Activated effector memory CD4-positive, alpha-beta T cell treated with anti-CD3 and anti-CD28 coated beads, Interleukin-2, amount 50 U/mL, for 16 hours (primary cell): ENCODE results near the gene CALM3.
"Not testable (repeated sequence)": the region's sequence is repeated elsewhere in the genome, so short reads cannot be mapped to it uniquely, and the experiment has no call there.

Source experiments
- DNase-seq: peaks from one replicate; pipeline ENCODE4 v3.0.0-alpha.2; 2020

CALM3 gene

GRCh38 chr19:46616631-46617322, 15.6 kb downstream of the CALM3 start:
- DNase-seq: peak; percentile 75

GRCh38 chr19:46617601-46618000, 16.5 kb downstream of the CALM3 start:
- no peak for DNase-seq

GRCh38 chr19:46618670-46619231, 17.6 kb downstream of the CALM3 start:
- DNase-seq: no peak

- no peak for DNase-seq
Measured at GRCh38 chr19:46620267-46620666, 19.1 kb downstream of the CALM3 start.

DNA sequence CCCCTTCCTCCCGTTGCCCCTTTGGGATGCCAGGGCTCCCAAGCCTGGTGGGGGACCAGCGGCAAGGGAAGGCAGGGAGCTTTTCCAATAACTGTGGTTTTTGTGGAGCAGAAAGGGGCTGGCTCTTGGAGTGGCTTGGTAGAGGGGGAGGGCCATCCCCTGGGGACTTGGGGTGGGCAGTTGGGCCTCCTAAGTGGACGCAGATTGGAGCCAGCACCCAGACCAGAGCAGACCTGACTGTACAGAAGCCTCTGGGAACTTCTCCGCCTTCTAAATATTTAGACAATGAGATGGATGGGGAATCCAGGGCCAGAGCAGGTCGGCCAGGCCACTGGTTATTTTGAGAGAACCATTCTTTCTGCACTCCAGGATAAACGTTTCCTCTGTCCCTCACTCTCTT, 19.6 kb downstream of the CALM3 start:
- DNase-seq: no peak

GRCh38 chr19:46621191-46622117, 20.3 kb downstream of the CALM3 start:
- DNase-seq: no peak

DNA sequence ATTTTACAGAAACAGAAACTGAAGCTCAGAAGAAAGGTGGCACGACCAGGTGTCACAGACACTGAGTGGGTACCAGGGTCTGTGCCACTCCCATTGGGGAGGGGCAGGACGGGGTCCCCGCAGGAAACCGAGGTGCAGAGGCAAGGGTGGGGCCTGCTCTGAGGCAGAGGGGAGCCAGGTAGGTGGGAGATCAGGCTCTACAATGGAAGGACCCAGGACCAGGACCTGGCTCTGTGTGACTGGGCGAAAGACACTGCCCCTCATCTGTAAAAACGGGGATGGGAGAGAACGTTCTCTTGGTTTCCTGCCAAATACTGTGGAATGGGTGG, 21.0 kb downstream of the CALM3 start:
- no peak for DNase-seq

DNA sequence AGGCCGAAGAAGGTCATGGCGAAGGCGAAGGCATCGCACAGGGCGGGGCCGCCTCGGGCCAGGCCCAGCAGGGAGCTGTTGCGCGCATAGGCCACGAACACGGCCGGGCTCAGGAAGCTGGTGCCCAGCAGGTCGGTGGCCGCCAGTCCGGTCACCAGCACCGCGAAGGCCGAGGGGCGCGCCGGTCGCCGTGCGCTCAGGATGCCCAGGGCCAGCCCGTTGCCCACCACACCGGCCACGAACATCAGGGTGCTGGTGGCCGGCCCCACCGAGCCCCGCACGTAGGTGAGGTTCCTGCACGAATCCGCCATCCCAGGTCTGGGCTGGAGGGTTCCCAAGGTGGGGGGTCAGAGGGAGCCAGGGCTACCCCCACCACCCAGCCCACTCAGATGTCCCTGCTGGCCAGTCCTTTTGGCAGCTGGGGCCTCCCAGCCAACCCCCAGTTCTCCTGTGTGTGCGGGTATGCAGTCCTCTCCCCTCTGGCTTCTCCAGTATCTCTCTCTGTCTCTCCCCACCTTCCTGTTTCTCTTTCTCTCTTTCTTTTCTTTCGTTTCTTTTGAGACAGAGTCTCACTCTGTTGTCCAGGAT, 22.9 kb downstream of the CALM3 start:
- DNase-seq: no peak

DNA sequence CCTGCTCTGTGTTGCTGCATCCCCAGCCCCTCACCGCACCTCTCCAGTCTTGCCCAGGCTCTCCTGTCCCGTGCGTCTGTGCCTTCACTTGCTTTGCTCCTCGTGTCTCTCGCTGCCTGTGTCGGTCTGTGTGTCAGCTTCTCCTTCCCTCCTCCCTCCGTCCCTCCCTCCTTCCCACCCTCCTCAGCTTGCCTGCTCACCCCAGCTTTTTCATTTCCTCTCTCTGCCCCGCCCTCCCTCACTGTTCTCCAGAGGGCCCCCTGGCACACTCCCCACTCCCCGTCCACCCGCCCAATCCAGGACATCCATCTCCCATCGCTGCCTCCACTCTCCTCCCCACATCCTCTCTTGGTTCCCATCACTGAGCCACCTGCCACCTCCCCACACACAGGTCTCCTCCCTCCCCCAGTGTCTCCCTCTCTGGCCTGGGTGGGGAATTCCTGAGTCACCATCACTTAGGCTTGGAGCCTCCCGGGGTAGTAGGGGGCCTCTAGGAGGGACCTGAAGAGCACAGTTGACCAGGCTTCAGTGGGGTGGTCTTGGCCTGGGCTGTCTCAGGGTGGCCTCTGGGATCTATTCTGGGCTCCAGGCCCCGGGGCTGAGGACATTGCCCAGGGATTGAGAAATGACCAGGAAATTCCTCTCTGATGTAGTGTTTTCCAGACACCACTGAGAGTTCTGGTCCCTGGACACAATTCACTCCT, 24.0 kb downstream of the CALM3 start, which contains the start of gene PTGIR:
Gene PTGIR, minus strand, starts transcription at position 132 of the 704 bp plus-strand sequence. CDS start 864 bp downstream, outside the sequence.
- DNase-seq: no peak

GRCh38 chr19:46625731-46626130, 24.6 kb downstream of the CALM3 start:
- DNase-seq: no peak

- DNase-seq: no peak
Measured at GRCh38 chr19:46626446-46626845, 25.3 kb downstream of the CALM3 start.

DNA sequence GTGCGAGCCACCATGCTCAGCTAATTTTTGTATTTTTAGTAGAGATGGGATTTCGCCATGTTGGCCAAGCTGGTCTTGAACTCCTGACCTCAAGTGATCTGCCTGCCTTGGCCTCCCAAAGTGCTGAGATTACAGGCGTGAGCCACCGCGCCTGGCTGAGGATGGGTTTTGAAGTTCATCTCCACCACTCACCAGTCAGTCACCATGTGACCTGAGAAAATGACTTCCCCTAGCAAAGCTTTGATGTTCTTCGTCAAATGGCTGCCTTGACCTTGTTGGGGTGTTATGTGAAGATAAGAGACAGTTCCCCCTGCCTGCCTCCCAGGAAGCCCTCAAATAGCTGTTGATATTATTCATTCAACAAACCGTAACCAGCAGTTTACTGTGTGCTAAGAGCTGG, 27.8 kb downstream of the CALM3 start:
- DNase-seq: not testable (repeated sequence)

- no peak for DNase-seq
Measured at GRCh38 chr19:46629546-46630025, 28.5 kb downstream of the CALM3 start.

GRCh38 chr19:46630586-46631205, 29.6 kb downstream of the CALM3 start:
- no peak for DNase-seq

- DNase-seq: no peak
Measured at GRCh38 chr19:46631481-46631880, 30.4 kb downstream of the CALM3 start.

GRCh38 chr19:46633130-46633529, 32.0 kb downstream of the CALM3 start:
- DNase-seq: no peak

GRCh38 chr19:46634045-46634655, 33.0 kb downstream of the CALM3 start:
- peak; percentile 96 for DNase-seq

GRCh38 chr19:46634656-46635218, 33.6 kb downstream of the CALM3 start:
- DNase-seq: no peak

DNA sequence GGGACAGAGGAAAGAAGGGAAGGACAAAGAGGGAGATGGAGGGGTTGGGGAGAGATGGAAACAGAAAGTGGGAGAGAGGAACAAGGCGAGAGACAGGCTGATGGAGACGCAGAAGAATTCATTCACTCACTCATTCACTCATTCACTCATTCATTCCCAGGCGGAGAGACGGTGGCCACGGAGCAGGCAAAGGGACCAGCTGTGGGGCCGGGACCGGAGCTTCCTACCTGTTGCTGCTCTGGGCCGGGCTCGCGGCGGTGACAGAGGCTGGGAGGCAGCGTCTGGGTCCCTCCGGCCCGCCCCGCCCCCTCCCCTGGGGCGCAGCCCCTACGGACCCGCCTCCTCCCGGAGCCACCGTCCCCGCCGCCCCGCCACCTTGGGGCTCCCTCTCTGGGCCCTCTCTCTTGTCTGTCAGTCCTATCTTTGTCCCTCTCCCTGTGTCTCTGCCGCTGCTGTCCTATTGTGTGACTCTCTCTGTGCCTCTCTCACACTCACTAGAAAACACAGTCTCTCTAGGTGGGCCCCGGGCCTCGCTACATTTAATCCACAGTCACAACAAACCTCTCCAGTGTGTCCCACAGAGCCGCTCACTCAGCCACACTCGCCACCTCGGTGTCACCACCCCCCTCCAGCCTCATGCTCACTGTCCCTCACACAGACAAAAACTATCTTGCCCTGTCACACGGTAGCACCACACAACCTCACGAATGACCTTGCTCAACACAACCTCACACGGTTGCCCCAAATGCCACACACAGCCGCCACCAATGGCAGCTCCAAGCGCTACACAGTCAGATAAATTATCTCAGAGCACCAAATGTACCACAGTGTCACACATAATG, 35.0 kb downstream of the CALM3 start, which contains the start of gene GNG8:
Gene GNG8, minus strand, starts transcription at position 283 of the 842 bp plus-strand sequence. CDS start 1,520 bp downstream, outside the sequence.
- peak; percentile 76 for DNase-seq

DNA sequence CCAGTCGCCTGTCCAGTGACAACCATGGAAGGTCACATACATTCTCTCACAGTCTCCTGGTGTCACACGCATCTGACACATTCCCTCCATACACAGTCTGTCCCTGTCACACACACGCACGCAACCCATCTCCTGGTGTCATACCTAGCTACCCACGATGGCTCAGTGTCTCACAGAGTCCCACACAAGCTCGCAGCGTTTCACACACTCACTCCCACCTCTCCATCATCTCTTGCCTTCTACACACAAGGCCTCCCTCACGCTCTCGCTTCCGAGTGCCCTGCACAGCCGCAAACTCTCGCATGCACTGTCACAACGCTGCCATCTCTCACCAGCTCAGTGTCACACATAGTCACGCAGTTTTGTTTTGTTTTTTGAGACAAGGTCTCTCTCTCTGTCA, 36.1 kb downstream of the CALM3 start:
- no peak for DNase-seq
